K562 (cell line): Measurements from ENCODE around the gene METTL14. TPM values are rescaled to one million over a fixed set of nuclear protein-coding genes. Genes with fewer than 3 reads are reported as not detected.

Experiments used
- CBX1 ChIP-seq: sonication (generic); IDR thresholded peaks from 2 replicates; pipeline ENCODE4 v1.6.1; 2016; ENCODE audit warnings: antibody characterized with exemption, low read depth, mild to moderate bottlenecking
- CLOCK ChIP-seq: fragments of 250-450 bp; sonication (Bioruptor Pico); IDR thresholded peaks from 2 replicates; pipeline ENCODE4 v1.4.0; 2020; ENCODE audit warnings: mild to moderate bottlenecking, moderate library complexity, borderline replicate concordance
- E4F1 ChIP-seq: fragments of 250-450 bp; sonication (Bioruptor Pico); IDR thresholded peaks from 2 replicates; pipeline ENCODE4 v1.5.0; 2021; ENCODE audit warnings: mild to moderate bottlenecking, borderline replicate concordance
- EZH2 ChIP-seq: IDR thresholded peaks from 2 replicates; pipeline ENCODE4 v1.6.1; 2012; ENCODE audit warnings: low read depth, mild to moderate bottlenecking, inconsistent platforms, low read length, borderline replicate concordance
- MCM2 ChIP-seq: fragments of 450-650 bp; IDR thresholded peaks from 2 replicates; pipeline ENCODE4 v1.6.1; 2017; ENCODE audit warnings: low read depth, mild to moderate bottlenecking
- MTA1 ChIP-seq: fragments of 450-650 bp; IDR thresholded peaks from 2 replicates; pipeline ENCODE4 v1.6.1; 2017; ENCODE audit warnings: borderline replicate concordance
- NR3C1 ChIP-seq: sonication (generic); formaldehyde crosslinking; IDR thresholded peaks from 2 replicates; pipeline ENCODE4 v1.8.1; 2022; ENCODE audit warnings: missing genetic modification reagents
- RBM34 ChIP-seq: fragments of 200-400 bp; formaldehyde crosslinking; IDR thresholded peaks from 2 replicates; pipeline ENCODE4 v1.6.1; 2018; ENCODE audit warnings: low read length, borderline replicate concordance; ENCODE audit not compliant: insufficient read depth
- RBM39 ChIP-seq: fragments of 200-400 bp; formaldehyde crosslinking; optimal IDR thresholded peaks from 2 replicates; pipeline ENCODE3; 2018; ENCODE audit warnings: low read depth, low read length
- RNF219 ChIP-seq: fragments of 250-450 bp; sonication (Bioruptor Pico); IDR thresholded peaks from 2 replicates; pipeline ENCODE4 v1.5.0; 2022; ENCODE audit warnings: mild to moderate bottlenecking
- SP1 ChIP-seq: sonication (generic); formaldehyde crosslinking; IDR thresholded peaks from 2 replicates; pipeline ENCODE4 v1.8.1; 2022; ENCODE audit warnings: mild to moderate bottlenecking, missing genetic modification reagents
- ZNF174 ChIP-seq: fragments of 250-450 bp; sonication (Bioruptor Pico); IDR thresholded peaks from 2 replicates; pipeline ENCODE4 v1.4.0; 2020; ENCODE audit warnings: mild to moderate bottlenecking
- ZNF197 ChIP-seq: fragments of 200-800 bp; sonication (Bioruptor generic); IDR thresholded peaks from 2 replicates; pipeline ENCODE4 v1.6.1; 2016; ENCODE audit warnings: low read depth, missing genetic modification characterization, missing compliant biosample characterization
- ZNF217 ChIP-seq: sonication (generic); formaldehyde crosslinking; IDR thresholded peaks from 2 replicates; pipeline ENCODE4 v1.8.0; 2022; ENCODE audit warnings: mild to moderate bottlenecking, missing genetic modification reagents
- ZNF239 ChIP-seq: fragments of 250-450 bp; sonication (Bioruptor Pico); IDR thresholded peaks from 2 replicates; pipeline ENCODE4 v1.4.0; 2020; ENCODE audit warnings: mild to moderate bottlenecking
- ZNF280B ChIP-seq: fragments of 250-450 bp; sonication (Bioruptor Pico); IDR thresholded peaks from 2 replicates; pipeline ENCODE4 v1.5.1; 2021; ENCODE audit warnings: mild to moderate bottlenecking
- ZNF282 ChIP-seq: sonication (generic); formaldehyde crosslinking; IDR thresholded peaks from 2 replicates; pipeline ENCODE4 v1.8.1; 2023; ENCODE audit warnings: missing genetic modification reagents
- polyA plus RNA-seq, 8 experiments: library from polyadenylated mRNA; depleted of rRNA in 4 of 8; stranded (reverse) in 5 of 8; unstranded in 3 of 8; fragments of >200 nt; fragmentation: Nextera tagmentation in 2 of 8; fragmentation: Illumina TruSeq in 1 of 8; extraction: Ambion mirVana in 2 of 8; extraction: Trizol in 1 of 8; gene quantifications; 2 replicates each; pipeline versions ENCODE4 v1.2.1 to v1.2.3, GENCODE V29; 2011 to 2014; ENCODE audit warnings: inconsistent platforms in 1 of 8, missing spikeins in 1 of 8
- total RNA-seq, 7 experiments: library from RNA; depleted of rRNA in 6 of 7; stranded (reverse); fragments of >200 nt in 6 of 7; fragmentation: Illumina TruSeq in 2 of 7; extraction: Trizol in 2 of 7; gene quantifications; 2 replicates each; pipeline versions ENCODE4 v1.2.1 to v1.2.3, GENCODE V29; 2011 to 2021; ENCODE audit warnings: low replicate concordance in 1 of 7

Gene METTL14
- total and polyA plus RNA-seq, 9 of the 15 experiments (the other 6 are each of a cell fraction or from before 2014, with no cell fraction given): 16.7 to 42.4 (median 27.7) TPM

GRCh38 chr4:118684873-118685811, at the start of gene METTL14 (continued):
- 0 out of 2 replicates have a peak, but pooled peaks have one; percentile 29 for TF ChIP-seq ZNF197 (CRISPR knock-in tag)
- TF ChIP-seq MCM2: no peak
- TF ChIP-seq E4F1: no peak
- TF ChIP-seq ZNF282 (CRISPR knock-in tag): no peak
- no peak for TF ChIP-seq ZNF239
- no peak for TF ChIP-seq ZNF217 (CRISPR knock-in tag)
- TF ChIP-seq CLOCK: no peak
- no peak for TF ChIP-seq EZH2
- no peak for TF ChIP-seq NR3C1 (CRISPR knock-in tag)
- TF ChIP-seq MTA1: peak; percentile 97
- no peak for TF ChIP-seq RBM39
- TF ChIP-seq ZNF174: no peak
- no peak for TF ChIP-seq RBM34
- TF ChIP-seq RNF219 (CRISPR knock-in tag): no peak
- no peak for TF ChIP-seq SP1
- TF ChIP-seq CBX1: peak; percentile 99
- no peak for TF ChIP-seq ZNF280B (CRISPR knock-in tag)
